ENCODE data around the gene ZSWIM6. TPM values are rescaled to one million over a fixed set of nuclear protein-coding genes. Genes with fewer than 3 reads are reported as not detected.

ZSWIM6 gene
- total RNA-seq, 1 donor, result 6.9 TPM

GRCh38 chr5:61347080-61347479 is 15.0 kb downstream of the ZSWIM6 start:
- no peak for TF ChIP-seq CTCF (IDR thresholded peaks at IDR 0.05; ENCODE audit: insufficient read depth, low read length)
- no peak overlapping the region for H3K4me3 ChIP-seq (ENCODE audit: low read depth, low read length)
- no peak for DNase-seq (ENCODE audit: low read depth)

- H3K4me3 ChIP-seq (ENCODE audit: low read depth, low read length), result no peak overlapping the region
- no peak for DNase-seq (ENCODE audit: low read depth)
- no peak for TF ChIP-seq CTCF (IDR thresholded peaks at IDR 0.05; ENCODE audit: insufficient read depth, low read length)
Measured at GRCh38 chr5:61348447-61348846, 16.4 kb downstream of the ZSWIM6 start.

GRCh38 chr5:61349935-61350334 is 17.9 kb downstream of the ZSWIM6 start:
- no peak for TF ChIP-seq CTCF (IDR thresholded peaks at IDR 0.05; ENCODE audit: insufficient read depth, low read length)
- no peak overlapping the region for H3K4me3 ChIP-seq (ENCODE audit: low read depth, low read length)
- no peak for DNase-seq (ENCODE audit: low read depth)

- H3K4me3 ChIP-seq (ENCODE audit: low read depth, low read length), result no peak overlapping the region
- no peak for DNase-seq (ENCODE audit: low read depth)
- TF ChIP-seq CTCF (IDR thresholded peaks at IDR 0.05; ENCODE audit: insufficient read depth, low read length), result no peak
Measured at GRCh38 chr5:61350535-61350934, 18.5 kb downstream of the ZSWIM6 start.

- H3K4me3 ChIP-seq (ENCODE audit: low read depth, low read length), result no peak overlapping the region
- TF ChIP-seq CTCF (IDR thresholded peaks at IDR 0.05; ENCODE audit: insufficient read depth, low read length), result no peak
- no peak for DNase-seq (ENCODE audit: low read depth)
Measured at GRCh38 chr5:61351733-61352132, 19.7 kb downstream of the ZSWIM6 start.

GRCh38 chr5:61352180-61352579 is 20.1 kb downstream of the ZSWIM6 start:
- TF ChIP-seq CTCF (IDR thresholded peaks at IDR 0.05; ENCODE audit: insufficient read depth, low read length), result no peak
- DNase-seq (ENCODE audit: low read depth), result no peak
- H3K4me3 ChIP-seq (ENCODE audit: low read depth, low read length), result no peak overlapping the region

GRCh38 chr5:61352612-61353156 is 20.6 kb downstream of the ZSWIM6 start:
- H3K4me3 ChIP-seq (ENCODE audit: low read depth, low read length), result no peak overlapping the region
- no peak for TF ChIP-seq CTCF (IDR thresholded peaks at IDR 0.05; ENCODE audit: insufficient read depth, low read length)
- DNase-seq (ENCODE audit: low read depth), result no peak
